HepG2 (cell line): ENCODE measurements around the gene RIMS3. TPM values are rescaled to one million over a fixed set of nuclear protein-coding genes. Genes with fewer than 3 reads are reported as not detected.

Experiments
- FLYWCH1 ChIP-seq: sonication (generic); formaldehyde crosslinking; IDR thresholded peaks from 2 replicates; pipeline ENCODE4 v1.8.1; 2023; ENCODE audit warnings: mild to moderate bottlenecking, missing genetic modification reagents
- HNF1B ChIP-seq: sonication (generic); formaldehyde crosslinking; IDR thresholded peaks from 2 replicates; pipeline ENCODE4 v1.5.1; 2020; ENCODE audit warnings: mild to moderate bottlenecking, moderate library complexity, missing genetic modification reagents
- IRF2 ChIP-seq: IDR thresholded peaks from 2 replicates; pipeline ENCODE4 v1.6.1; 2018; ENCODE audit warnings: missing genetic modification reagents, missing compliant biosample characterization
- MEF2D ChIP-seq: sonication (generic); formaldehyde crosslinking; IDR thresholded peaks from 2 replicates; pipeline ENCODE4 v1.5.1; 2020; ENCODE audit warnings: mild to moderate bottlenecking, missing genetic modification reagents
- MLXIP ChIP-seq: sonication (generic); formaldehyde crosslinking; IDR thresholded peaks from 2 replicates; pipeline ENCODE4 v1.9.0; 2021; ENCODE audit warnings: missing genetic modification reagents, borderline replicate concordance
- NCOA5 ChIP-seq: sonication (generic); formaldehyde crosslinking; IDR thresholded peaks from 2 replicates; pipeline ENCODE4 v1.4.0; 2020; ENCODE audit warnings: missing genetic modification reagents
- NR3C1 ChIP-seq: sonication (generic); formaldehyde crosslinking; IDR thresholded peaks from 2 replicates; pipeline ENCODE4 v1.4.0; 2020; ENCODE audit warnings: missing genetic modification reagents
- RAD21 ChIP-seq: fragments of 450-650 bp; formaldehyde crosslinking; IDR thresholded peaks from 2 replicates; pipeline ENCODE4 v1.5.0; 2020; ENCODE audit warnings: mild to moderate bottlenecking
- SRSF4 ChIP-seq: fragments of 200-400 bp; formaldehyde crosslinking; IDR thresholded peaks from one replicate; pipeline ENCODE4 v1.6.1; 2018; ENCODE audit warnings: mild to moderate bottlenecking, low read depth, low read length, moderate library complexity; ENCODE audit not compliant: poor library complexity, severe bottlenecking
- YEATS2 ChIP-seq: sonication (generic); formaldehyde crosslinking; IDR thresholded peaks from 2 replicates; pipeline ENCODE4 v1.4.0; 2020; ENCODE audit warnings: missing genetic modification reagents, borderline replicate concordance
- ZBTB1 ChIP-seq: sonication (generic); formaldehyde crosslinking; IDR thresholded peaks from 2 replicates; pipeline ENCODE4 v1.4.0; 2020; ENCODE audit warnings: missing genetic modification reagents, borderline replicate concordance
- ZBTB44 ChIP-seq: sonication (generic); formaldehyde crosslinking; IDR thresholded peaks from 2 replicates; pipeline ENCODE4 v1.4.0; 2020; ENCODE audit warnings: missing genetic modification reagents
- ZFP41 ChIP-seq: sonication (generic); formaldehyde crosslinking; IDR thresholded peaks from 2 replicates; pipeline ENCODE4 v1.4.0; 2020; ENCODE audit warnings: mild to moderate bottlenecking, missing genetic modification reagents, borderline replicate concordance
- ZNF274 ChIP-seq: sonication (generic); formaldehyde crosslinking; IDR thresholded peaks from 2 replicates; pipeline ENCODE4 v1.5.1; 2020; ENCODE audit warnings: mild to moderate bottlenecking, missing genetic modification reagents
- ZNF362 ChIP-seq: sonication (generic); formaldehyde crosslinking; IDR thresholded peaks from 2 replicates; pipeline ENCODE4 v1.4.0; 2020; ENCODE audit warnings: missing genetic modification reagents, mild to moderate bottlenecking, borderline replicate concordance
- ZNF383 ChIP-seq: sonication (generic); formaldehyde crosslinking; IDR thresholded peaks from 2 replicates; pipeline ENCODE4 v1.4.0; 2020; ENCODE audit warnings: missing genetic modification reagents, mild to moderate bottlenecking, borderline replicate concordance
- ZNF484 ChIP-seq: sonication (generic); formaldehyde crosslinking; IDR thresholded peaks from 2 replicates; pipeline ENCODE4 v1.5.1; 2020; ENCODE audit warnings: mild to moderate bottlenecking, low read depth, missing genetic modification reagents, borderline replicate concordance
- ZNF512 ChIP-seq: sonication (generic); formaldehyde crosslinking; IDR thresholded peaks from 2 replicates; pipeline ENCODE4 v1.4.0; 2020; ENCODE audit warnings: mild to moderate bottlenecking, missing genetic modification reagents
- ZNF746 ChIP-seq: sonication (generic); formaldehyde crosslinking; IDR thresholded peaks from 2 replicates; pipeline ENCODE4 v1.8.0; 2022; ENCODE audit warnings: mild to moderate bottlenecking, missing genetic modification reagents
- polyA plus RNA-seq, 8 experiments: library from polyadenylated mRNA; depleted of rRNA in 3 of 8; stranded (reverse) in 7 of 8; unstranded in 1 of 8; fragments of >200 nt; fragmentation: Illumina TruSeq in 4 of 8; extraction: Trizol in 4 of 8; gene quantifications; 2 replicates each; pipeline versions ENCODE4 v1.2.1 to v1.2.3, GENCODE V29; 2011 to 2016; ENCODE audit warnings: low read depth in 4 of 8, missing spikeins in 1 of 8, mixed read lengths in 1 of 8; ENCODE audit not compliant: insufficient read depth in 1 of 8
- total RNA-seq, 5 experiments: library from RNA; depleted of rRNA; stranded (reverse); fragments of >200 nt; fragmentation: Illumina TruSeq; extraction: Trizol; gene quantifications; 2 replicates each; pipeline ENCODE4 v1.2.3, GENCODE V29; 2016; ENCODE audit warnings: low read depth in 1 of 5

The RIMS3 gene
- total and polyA plus RNA-seq, 2 of the 13 experiments (the other 11 are each of a cell fraction or from before 2014, with no cell fraction given), result 2.1 to 5.4 TPM

- TF ChIP-seq SRSF4, result no peak
- TF ChIP-seq ZNF274, result peak; percentile 88
- TF ChIP-seq NCOA5 (CRISPR knock-in tag), result no peak
- no peak for TF ChIP-seq ZNF512 (CRISPR knock-in tag)
- TF ChIP-seq NR3C1, result no peak
- TF ChIP-seq ZBTB1 (CRISPR knock-in tag), result no peak
- peak; percentile 59; the same call in 1 of the 2 replicates for TF ChIP-seq IRF2
- TF ChIP-seq ZNF362 (CRISPR knock-in tag), result no peak
- peak; percentile 91 for TF ChIP-seq YEATS2 (CRISPR knock-in tag)
- no peak; the same call in 1 of the 2 replicates for TF ChIP-seq ZFP41 (CRISPR knock-in tag)
- peak; percentile 40 for TF ChIP-seq HNF1B (CRISPR knock-in tag)
- no peak for TF ChIP-seq FLYWCH1
- peak; percentile 61; the same call in 1 of the 2 replicates for TF ChIP-seq MEF2D
- TF ChIP-seq ZNF484 (CRISPR knock-in tag), result peak; percentile 25; the same call in 1 of the 2 replicates
- peak; percentile 23; the same call in 1 of the 2 replicates for TF ChIP-seq ZNF383
- no peak; the same call in none of the 2 replicates for TF ChIP-seq ZNF746 (CRISPR knock-in tag)
- TF ChIP-seq MLXIP (CRISPR knock-in tag), result no peak; the same call in 1 of the 2 replicates
- peak; percentile 55; the same call in 1 of the 2 replicates for TF ChIP-seq ZBTB44
- TF ChIP-seq RAD21, result peak; percentile 66
Observed at GRCh38 chr1:40691538-40692428, 26.3 kb upstream of the RIMS3 start, which contains the start of gene NFYC (continued).
